HuH-7.5 (cell line): Measurements from ENCODE around the gene FBXL2.
"Not testable (repeated sequence)": the region's sequence is repeated elsewhere in the genome, so short reads cannot be mapped to it uniquely, and the experiment has no call there.

ENCODE experiments used
- DNase-seq: peaks from one replicate; pipeline ENCODE4 v3.0.0; 2011; ENCODE audit warnings: low spot score

Gene FBXL2

DNA sequence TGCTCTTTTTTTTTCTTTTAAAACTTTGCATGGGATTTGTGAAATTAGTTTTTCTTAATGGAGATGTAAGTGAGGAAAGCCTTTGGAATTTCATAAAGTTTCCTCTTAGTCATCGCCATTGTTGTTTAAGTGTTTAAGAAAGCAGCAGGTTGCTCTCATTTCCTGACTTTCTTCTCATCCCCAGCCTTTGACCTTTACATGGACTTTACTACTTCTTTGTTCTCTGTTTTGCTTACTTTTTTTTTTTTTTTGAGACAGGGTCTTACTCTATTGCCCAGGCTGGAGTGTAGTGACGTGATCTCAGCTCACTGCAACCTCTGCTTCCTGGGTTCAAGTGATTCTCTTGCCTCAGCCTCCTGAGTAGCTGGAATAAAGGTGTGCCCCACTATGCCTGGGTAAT lies 38.6 kb downstream of the FBXL2 start:
- no peak for DNase-seq

DNA sequence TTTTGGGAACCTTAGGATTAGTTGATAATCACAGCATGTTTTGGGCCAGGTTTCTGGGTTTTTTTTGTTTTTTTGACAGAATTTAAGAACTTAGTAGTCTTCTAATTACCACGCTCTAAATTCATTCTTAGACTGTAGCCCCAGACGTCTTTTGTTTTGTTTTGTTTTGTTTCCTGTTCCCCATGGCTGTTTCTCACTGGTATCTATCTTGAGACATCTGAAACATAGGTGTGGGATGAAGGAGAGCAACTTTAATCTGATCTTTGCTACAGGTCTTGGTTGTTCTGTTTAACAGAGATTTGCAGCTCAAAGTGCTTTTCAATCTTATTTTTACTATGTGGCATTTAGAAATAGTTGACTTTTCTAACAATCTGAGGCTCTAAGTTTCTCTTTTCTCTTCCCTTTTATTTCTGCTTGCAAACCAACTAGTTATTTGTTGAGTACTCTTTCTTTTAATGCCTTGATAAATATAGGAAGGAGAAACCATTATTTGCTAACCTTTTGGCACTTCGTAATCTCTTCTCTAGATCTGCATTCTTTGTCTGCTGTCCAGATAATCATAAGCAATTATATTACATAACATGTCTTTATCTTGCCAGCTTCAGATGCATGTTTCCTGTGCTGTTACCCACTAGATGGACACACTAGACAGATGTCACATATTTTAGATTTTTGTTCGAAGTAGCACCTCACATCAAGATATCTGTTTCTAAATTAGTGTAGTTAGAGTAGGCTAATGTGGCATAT lies 40.9 kb downstream of the FBXL2 start:
- no peak for DNase-seq

DNA sequence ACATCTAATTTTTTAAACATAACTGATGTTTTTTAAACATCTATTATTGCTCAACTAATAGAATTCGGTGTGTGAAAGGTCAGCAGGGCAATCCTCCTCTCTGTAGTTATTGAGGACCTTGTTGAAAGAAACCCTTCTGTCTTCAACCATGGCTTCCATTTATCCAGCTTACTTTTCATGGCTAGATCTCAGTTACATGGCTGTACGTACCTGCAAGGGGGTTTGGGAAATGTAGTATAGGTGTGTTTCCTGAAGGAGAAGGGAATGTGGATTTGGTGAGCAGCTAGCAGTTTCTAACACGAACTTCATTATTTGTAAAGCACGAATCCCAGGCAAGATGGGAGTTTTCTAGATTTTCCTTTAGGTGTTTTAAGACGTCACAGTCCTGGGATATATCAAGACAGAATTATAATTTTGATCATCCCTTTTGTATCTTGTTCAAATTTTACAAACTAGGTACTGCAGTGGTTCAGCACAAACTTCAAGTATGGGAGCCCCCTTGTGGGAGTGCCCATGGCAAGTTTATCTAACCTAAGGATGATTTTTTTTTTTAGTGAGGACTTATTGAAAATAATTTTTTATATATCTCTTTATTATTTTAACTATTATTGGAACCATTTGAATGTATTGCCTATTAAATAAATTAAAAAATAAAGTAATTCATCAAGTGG lies 41.6 kb downstream of the FBXL2 start:
- DNase-seq = no peak

DNA sequence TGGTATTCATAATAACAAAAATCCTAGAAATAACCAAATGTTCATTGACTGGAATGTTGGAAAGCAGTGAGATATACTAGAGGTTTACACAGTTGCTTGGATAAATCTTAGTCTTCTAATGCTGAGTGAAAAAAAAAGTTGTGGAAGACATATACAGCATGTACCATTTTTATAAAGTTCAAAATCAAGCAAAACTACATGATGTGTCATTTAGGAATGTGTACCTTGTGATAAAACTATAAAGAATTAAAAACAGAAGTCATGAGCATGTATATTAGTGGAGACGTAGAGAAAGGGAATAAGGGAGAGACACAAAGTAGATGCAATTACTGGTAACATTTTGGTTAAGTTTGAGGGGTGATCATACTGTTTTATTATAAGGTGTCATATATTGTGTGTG lies 45.2 kb downstream of the FBXL2 start:
- no peak for DNase-seq

DNA sequence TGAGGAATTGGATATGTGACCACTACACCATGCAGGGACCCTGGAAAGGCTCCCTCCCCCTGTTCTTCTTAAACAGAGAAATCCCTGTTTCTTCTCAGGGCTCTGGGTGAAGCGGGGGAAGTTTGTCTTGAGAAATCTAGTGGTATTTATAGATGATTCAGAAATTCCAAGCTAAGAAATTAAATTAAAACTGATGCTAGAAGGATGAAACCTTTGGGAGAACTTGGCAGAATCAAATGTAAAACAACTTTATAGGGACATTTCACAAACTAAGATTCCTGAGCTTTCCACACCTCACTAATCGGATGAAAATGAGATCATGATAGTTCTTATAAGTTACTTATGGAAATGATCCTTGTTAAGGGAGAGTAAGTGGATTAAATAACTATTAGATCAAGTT lies 54.2 kb downstream of the FBXL2 start:
- DNase-seq = no peak

DNA sequence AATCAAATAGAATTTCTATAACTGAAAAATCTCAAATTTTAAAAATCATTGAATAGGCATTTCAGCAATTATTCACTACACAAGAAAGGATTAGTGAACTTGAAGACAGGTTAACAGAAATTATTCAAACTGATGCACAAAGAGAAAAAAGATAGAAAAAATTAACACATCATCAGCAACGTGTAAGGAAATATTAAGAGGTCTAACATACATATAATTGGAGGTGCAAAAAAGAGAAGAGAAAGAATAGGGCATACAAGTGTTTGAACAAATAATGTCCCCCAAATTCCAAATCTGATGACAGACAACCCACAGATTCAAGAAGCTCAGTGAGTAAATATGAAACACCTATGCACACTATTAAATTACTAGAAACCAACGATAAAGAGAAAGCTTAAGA lies 57.1 kb downstream of the FBXL2 start:
- no peak for DNase-seq

DNA sequence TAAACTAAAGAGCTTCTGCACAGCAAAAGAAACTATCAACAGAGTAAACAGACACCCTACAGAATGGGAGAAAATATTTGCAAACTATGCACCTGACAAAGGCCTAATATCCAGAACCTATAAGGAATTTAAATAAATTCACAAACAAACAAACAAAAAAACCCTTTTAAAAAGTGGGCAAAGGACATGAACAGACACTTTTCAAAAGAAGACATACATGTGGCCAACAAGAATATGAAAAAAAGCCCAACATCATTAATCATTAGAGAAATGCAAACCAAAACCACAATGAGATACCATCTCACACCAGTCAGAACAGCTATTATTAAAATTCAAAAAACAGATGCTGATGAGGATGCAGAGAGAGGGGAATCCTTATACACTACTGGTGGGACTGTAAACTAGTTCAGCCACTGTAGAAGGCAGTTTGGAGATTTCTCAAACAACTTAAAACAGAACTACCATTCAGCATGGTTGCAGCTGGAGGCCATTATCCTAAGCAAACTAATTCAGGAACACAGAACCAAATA lies 61.8 kb downstream of the FBXL2 start:
- not testable (repeated sequence) for DNase-seq

DNA sequence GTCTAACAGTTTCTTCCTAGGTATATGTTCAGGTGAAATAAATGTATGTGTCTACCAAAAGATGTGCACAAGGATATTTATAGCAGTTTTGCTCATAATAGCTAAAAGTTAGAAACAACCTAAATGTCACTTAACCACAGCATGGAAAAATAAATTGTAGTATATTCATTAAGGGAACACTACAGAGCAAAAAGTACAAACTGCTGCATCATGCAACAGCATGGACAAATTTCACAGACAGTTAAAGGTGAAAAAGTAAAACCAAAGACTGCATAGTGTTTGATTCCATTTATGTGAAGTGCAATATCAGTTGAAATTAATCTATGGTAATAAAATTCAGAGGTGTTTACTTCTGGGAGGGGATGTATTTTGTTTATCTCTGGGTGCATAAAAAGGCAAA lies 62.5 kb downstream of the FBXL2 start:
- no peak for DNase-seq

DNA sequence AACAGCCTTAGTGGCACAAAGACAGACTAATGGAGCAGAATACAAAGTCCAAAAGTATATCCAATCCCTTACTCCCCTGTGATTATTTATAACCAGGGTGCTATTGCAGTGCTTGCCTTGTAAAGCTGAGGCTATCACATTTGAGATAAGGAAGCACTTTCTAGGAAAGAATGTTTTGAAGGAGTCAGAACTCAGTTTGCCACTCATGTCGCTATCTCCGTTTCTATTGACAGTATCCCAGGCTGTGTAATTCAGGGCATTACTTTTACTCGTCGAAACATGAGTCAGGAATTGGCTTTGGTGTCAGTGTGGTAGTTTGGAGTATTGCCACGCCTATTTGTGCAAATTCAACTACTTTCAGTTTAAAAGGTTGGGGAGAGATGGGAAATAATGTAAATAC lies 78.4 kb downstream of the FBXL2 start:
- no peak for DNase-seq

DNA sequence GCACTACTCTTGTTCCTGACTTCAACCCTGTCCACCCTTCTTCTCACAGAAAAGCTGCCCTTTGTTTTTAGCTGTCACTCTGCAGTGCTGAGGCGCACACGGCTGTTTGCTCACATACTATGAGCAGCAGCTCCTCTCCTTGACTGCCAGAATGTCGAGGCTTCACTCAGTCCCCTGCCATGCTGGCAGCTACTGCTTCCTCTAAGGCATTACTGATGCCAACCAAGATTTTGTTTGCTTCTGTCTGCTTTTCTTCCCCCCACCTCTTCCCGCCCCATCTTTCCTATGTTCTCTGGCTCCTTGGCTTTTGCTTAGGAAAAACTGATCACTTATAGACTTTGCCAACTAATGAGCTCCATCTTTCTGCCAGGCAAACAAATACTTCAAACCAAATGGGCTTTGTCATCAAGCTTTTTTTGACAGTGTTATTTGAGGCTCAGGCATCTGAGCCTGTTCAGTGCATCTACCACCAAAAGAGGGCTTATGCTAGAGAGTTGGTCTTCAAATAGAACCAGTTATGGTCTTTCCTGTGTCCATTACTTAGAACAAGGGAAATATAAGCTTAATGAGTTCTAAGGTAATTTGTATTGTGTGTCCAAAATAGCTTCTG lies 81.0 kb downstream of the FBXL2 start:
- DNase-seq = no peak

DNA sequence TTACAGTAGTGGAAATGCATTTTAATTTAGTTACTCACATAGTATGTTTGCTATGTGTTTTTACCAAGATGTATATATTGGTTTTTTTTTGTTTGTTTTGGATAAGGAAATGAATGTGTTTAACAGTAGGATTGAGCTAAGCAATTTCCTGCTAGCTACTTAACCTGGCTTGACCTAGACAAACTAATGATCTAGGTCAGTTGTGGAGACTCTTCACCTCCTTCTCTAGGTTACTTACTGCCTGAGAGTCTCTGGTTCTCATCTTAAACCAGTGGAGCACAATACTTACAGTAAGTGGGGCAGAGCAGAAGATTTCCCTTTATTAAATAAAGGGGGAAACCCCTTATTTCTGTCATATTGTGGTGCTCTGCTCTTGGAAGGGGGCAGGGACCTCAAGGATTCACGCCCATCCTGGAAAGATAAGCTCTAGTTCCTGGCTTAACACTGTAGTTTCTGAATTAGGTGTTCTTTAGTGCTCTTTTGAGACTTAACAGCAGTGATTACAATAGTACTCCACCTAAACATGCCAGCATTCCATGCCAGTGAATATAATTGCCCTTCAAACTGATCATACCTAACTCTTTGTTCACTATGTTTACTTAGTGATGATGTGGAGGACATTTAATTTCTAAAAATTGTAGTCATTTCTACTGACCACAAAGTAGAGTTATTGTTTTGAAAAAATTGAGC lies 83.0 kb downstream of the FBXL2 start:
- DNase-seq = no peak

DNA sequence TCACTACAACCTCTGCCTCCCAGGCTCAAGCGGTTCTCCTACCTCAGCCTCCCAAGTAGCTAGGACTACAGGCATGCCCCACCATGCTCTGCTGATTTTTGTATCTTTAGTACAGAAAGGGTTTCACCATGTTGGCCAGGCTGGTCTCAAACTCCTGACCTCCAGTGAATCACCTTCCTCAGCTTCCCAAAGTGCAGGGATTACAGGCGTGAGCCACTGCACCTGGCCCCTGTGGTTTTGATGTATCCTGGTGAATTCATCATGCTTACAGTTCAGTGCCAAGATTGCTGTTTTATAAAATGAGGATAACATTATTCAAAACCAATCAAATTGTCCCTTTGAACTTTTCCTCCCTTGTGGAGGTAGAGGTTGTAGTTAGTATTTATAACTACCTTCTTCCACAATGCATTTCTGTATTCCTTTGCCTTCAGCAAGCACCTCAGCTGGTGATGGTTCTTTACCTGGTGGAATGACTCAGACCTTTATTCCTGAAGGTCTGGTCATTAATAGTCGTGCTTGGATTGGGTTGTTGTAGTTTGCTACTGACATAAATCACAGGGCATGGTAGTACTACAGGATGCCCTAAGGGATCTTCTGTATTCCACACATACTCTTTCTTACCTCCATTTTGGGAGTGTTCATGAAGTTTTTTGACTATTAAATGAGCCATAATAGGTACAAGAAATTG lies 86.0 kb downstream of the FBXL2 start:
- no peak for DNase-seq

DNA sequence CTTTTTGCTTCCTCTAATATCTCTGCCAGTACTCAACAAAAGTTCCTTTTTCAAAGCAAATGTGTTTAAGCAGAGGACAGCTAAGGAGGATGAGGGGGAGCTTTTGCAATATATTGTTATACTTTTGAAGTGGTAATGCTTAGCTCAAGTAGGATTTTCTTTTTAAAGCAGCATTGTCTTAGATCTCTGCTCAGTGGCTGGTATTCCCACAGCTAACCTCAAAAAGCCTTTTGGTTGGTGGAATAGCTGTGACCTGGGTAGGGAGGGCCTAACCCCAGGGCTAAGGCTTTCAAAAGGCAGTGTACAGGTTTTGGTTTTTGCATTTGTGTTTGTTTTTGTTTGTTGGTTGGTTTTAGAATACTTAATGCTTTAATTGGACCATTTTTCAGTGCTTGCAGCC lies 86.8 kb downstream of the FBXL2 start:
- no peak for DNase-seq

DNA sequence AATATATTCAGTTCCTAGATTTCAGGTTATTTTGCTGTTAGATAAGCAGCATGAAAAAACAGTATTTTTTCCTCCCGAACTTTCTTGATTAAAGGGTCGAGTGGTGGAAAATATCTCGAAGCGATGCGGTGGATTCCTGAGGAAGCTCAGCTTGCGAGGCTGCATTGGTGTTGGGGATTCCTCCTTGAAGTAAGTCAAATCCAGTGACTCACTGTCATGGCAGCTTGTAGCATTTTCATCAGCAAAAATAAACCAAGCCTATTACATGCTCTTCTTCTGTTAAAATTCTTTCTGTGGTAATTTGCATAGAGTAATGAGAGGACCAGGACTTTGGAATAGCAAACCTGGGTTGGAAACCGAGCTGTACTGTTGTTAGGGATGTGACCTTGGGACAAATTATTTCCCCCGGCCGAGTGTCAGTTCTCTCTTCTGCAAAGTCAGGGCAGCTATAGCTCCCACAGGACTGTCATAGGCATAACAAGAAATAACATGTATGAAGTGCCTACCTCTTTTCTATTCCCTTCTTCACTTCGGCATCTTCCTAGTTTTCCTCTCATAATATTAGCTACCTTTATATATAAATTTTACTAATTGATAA lies 87.4 kb downstream of the FBXL2 start:
- DNase-seq = no peak

DNA sequence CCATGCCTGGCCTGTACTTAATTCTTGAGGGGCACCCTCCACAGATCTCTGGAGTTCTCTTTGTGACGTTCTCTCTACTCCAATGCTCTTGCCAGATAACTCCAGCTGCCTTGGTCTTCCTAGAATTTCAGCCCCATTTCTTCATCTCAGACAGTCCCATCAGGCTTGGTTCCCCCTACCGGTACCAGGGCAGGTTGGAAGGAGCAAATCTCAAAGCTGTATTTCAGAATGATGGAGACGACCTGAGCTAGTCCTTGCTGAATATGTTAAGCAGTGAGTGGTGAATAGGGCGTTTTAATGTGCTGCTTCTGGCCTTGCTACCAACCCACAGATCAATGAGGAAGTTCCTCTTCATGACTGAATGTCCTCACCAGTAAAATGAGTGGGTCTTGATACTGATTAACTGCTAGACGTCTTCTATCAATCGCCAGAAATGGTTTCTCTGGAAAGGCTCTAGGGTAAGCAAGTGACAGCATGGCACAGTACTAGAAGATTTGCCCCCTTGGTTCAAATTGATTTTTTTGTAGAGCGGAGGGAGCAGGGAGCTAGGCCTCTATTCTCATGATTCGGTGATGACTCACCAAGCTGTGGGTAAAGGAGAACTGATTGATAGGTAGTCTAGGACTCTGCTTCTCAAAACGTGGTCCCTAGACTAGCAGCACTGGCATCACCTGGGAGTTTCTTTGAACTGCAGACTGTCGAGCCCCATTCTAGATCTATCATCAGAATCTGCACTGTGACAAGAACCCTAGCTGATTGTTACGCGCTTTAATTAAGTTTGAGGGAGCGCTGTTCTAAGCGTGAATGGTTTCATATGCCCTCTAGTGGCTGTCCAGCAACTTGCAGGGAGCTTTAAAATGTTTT lies 95.2 kb downstream of the FBXL2 start:
- DNase-seq = peak; percentile 23

DNA sequence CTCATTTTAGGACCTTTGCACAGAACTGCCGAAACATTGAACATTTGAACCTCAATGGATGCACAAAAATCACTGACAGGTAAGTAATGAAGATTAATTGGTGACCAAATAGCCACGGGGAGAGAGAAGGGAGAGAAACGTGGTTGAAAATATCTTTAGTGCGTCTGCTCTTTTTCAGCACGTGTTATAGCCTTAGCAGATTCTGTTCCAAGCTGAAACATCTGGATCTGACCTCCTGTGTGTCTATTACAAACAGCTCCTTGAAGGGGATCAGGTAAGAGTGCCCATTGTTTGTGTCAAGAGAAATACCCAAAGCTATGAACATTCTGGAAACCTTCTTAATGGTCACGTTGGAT lies 95.8 kb downstream of the FBXL2 start:
- no peak for DNase-seq

DNA sequence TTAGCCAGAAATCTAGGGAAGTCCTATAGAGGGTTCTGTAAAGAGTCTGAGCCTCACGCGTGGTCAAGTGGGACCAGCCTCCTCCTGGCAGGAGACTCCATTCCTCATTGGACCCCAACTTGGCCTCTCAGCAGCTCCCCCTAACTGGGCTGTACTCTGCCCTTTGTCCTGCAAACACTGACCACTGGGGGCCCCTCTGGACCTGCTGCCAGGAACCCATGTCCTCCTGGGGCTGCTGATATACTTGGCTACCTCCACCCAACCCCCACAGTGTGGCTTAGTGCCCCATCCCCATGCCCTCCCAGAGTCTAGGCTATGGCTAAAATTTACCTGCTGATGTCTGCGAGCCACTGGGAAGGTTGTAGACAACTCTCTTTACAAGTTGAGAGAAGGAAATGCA lies 100.2 kb downstream of the FBXL2 start:
- DNase-seq = no peak

DNA sequence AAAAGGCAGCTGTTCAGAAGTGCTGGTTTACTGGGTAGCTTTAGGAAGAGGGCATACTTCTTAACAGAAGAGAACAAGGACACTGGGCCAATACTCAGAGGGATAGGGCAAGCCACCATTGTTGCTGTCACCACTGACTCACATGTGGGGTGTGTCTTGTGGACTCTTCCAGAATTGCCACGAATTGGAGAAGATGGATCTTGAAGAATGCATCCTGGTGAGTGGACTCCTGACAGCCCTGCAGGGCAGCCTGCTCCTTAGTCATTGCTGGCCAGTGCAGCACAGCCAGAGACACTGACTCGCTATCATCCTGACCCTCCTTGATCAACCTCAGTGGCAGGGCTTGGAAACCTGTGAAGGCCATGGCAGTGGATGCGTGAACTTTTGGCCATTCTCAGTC lies 100.7 kb downstream of the FBXL2 start:
- no peak for DNase-seq

DNA sequence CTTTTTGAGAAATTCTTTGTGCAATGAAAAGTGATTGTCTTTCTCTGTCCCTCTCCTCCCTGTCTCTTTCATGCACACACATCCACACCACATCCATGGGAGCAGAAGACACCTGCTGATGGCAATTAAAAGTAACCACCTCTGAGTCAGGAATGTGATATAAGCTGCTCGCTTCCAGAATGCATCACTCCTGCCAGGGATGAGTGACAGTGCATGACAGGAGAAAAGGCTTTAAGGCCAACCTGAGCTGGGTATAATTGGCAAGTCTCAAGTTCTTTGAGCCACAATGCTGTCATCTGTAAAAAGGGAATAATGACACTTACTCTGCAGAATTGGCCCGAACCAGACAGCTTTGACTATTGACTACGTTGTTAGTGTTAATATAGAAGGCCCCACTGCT lies 103.4 kb downstream of the FBXL2 start:
- no peak for DNase-seq

DNA sequence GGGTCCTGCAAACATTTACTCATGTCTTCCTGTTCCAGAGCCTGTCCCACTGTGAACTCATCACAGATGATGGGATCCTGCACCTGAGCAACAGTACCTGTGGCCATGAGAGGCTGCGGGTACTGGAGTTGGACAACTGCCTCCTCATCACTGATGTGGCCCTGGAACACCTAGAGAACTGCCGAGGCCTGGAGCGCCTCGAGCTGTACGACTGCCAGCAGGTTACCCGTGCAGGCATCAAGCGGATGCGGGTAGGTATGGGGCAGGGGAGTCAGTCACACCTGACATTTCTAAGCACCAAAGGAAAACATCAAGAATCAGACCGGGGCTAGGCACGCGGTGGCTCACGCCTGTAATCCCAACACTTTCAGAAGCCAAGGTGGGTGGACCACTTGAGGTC lies 106.7 kb downstream of the FBXL2 start:
- DNase-seq = no peak

DNA sequence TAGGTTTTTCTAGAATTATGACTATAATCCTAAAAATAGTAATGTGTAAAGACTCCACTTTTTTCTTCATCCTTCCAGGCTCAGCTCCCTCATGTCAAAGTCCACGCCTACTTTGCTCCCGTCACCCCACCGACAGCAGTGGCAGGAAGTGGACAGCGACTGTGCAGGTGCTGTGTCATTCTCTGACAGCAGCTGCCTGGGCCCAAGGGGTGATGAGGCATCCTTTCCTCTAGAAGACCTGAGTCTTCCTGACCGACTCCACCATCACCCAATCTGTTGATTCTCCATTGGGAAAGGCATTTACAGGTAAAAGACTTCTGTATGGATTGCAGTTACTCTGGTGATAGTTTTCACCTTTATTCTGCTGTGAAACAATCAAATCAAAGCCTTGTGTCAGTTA lies 108.2 kb downstream of the FBXL2 start:
- DNase-seq = no peak
